GM23338 (cell line): ENCODE measurements around the gene TMEM132D. TPM values are rescaled to one million over a fixed set of nuclear protein-coding genes. Genes with fewer than 3 reads are reported as not detected.

ENCODE experiments used
- ATAC-seq: fragments of 200-7000 bp; cut with Tn5 transposase; 3 replicates; pipeline ENCODE4 v1.9.1; 2020
- DNase-seq: peaks from one replicate; pipeline ENCODE4 v3.0.0-alpha.2; 2015; ENCODE audit warnings: low spot score
- H2AFZ ChIP-seq: fragments of 200-600 bp; sonication (generic); 2 replicates; pipeline ENCODE4 v1.8.0; 2016; ENCODE audit warnings: antibody characterized with exemption, mild to moderate bottlenecking, moderate library complexity
- H3F3A ChIP-seq: fragments of 200-600 bp; sonication (generic); replicated peaks from 2 replicates; pipeline ENCODE4 v1.8.0; 2017; ENCODE audit warnings: antibody characterized with exemption, mixed run types, low read depth
- H3K27ac ChIP-seq: fragments of 200-600 bp; sonication (generic); 2 replicates; pipeline ENCODE4 v1.6.1; 2016; ENCODE audit warnings: low read depth
- H3K27me3 ChIP-seq: fragments of 200-600 bp; sonication (generic); 2 replicates; pipeline ENCODE4 v1.8.0; 2016; ENCODE audit warnings: mild to moderate bottlenecking, mixed run types, moderate library complexity; ENCODE audit not compliant: insufficient read depth
- H3K36me3 ChIP-seq: fragments of 200-600 bp; sonication (generic); 2 replicates; pipeline ENCODE4 v1.8.0; 2016; ENCODE audit warnings: mild to moderate bottlenecking; ENCODE audit not compliant: insufficient read depth
- H3K4me1 ChIP-seq: fragments of 200-600 bp; sonication (generic); 2 replicates; pipeline ENCODE4 v1.8.0; 2016; ENCODE audit warnings: mild to moderate bottlenecking, moderate library complexity; ENCODE audit not compliant: insufficient read depth
- H3K4me2 ChIP-seq: fragments of 200-600 bp; sonication (generic); 2 replicates; pipeline ENCODE4 v1.7.1; 2017; ENCODE audit warnings: mixed run types
- H3K4me3 ChIP-seq: fragments of 200-600 bp; sonication (generic); 2 replicates; pipeline ENCODE4 v1.6.1; 2016; ENCODE audit warnings: mixed run types
- H3K79me2 ChIP-seq: fragments of 200-600 bp; sonication (generic); replicated peaks from 2 replicates; pipeline ENCODE4 v1.8.0; 2017; ENCODE audit warnings: mild to moderate bottlenecking; ENCODE audit not compliant: insufficient read depth
- H3K9me2 ChIP-seq: fragments of 200-600 bp; sonication (generic); 2 replicates; pipeline ENCODE4 v1.8.0; 2017; ENCODE audit not compliant: insufficient read depth
- H4K20me1 ChIP-seq: fragments of 200-600 bp; sonication (generic); replicated peaks from 2 replicates; pipeline ENCODE4 v1.8.0; 2017; ENCODE audit warnings: mild to moderate bottlenecking; ENCODE audit not compliant: insufficient read depth
- H3K27ac Mint-ChIP-seq: 2 replicates; pipeline ENCODE4 v1.8.0; 2020; ENCODE audit warnings: inconsistent platforms, mild to moderate bottlenecking, moderate library complexity, mixed read lengths
- H3K27me3 Mint-ChIP-seq: 3 replicates; pipeline ENCODE4 v1.8.0; 2022; ENCODE audit warnings: low read depth, mild to moderate bottlenecking, moderate library complexity, mixed read lengths, inconsistent platforms; ENCODE audit not compliant: insufficient read depth, poor library complexity
- H3K36me3 Mint-ChIP-seq: 3 replicates; pipeline ENCODE4 v1.8.0; 2021; ENCODE audit warnings: low read depth, mild to moderate bottlenecking, inconsistent platforms, moderate library complexity, mixed read lengths
- H3K4me1 Mint-ChIP-seq: 3 replicates; pipeline ENCODE4 v1.8.0; 2020; ENCODE audit warnings: mild to moderate bottlenecking, inconsistent platforms, mixed read lengths
- H3K4me3 Mint-ChIP-seq: 3 replicates; pipeline ENCODE4 v1.8.0; 2021; ENCODE audit warnings: moderate library complexity, mild to moderate bottlenecking, inconsistent platforms, mixed read lengths
- H3K9me3 Mint-ChIP-seq: 3 replicates; pipeline ENCODE4 v1.8.0; 2020; ENCODE audit warnings: moderate library complexity, mild to moderate bottlenecking, inconsistent platforms, mixed read lengths
- EZH2 ChIP-seq: fragments of 200-600 bp; sonication (generic); IDR thresholded peaks from one replicate; pipeline ENCODE4 v1.8.0; 2017; ENCODE audit warnings: antibody characterized with exemption, mild to moderate bottlenecking, low read depth; ENCODE audit not compliant: unreplicated experiment
- POLR2AphosphoS5 ChIP-seq: IDR thresholded peaks from 2 replicates; pipeline ENCODE4 v1.6.1; 2016; ENCODE audit warnings: antibody characterized with exemption, low read depth
- STAT1 ChIP-seq: IDR thresholded peaks from one replicate; pipeline ENCODE4 v1.6.1; 2016; ENCODE audit warnings: antibody characterized with exemption; ENCODE audit not compliant: unreplicated experiment
- ZNF331 ChIP-seq: fragments of 250-450 bp; sonication (Bioruptor Pico); IDR thresholded peaks from 2 replicates; pipeline ENCODE4 v1.5.0; 2020; ENCODE audit warnings: low read depth, mild to moderate bottlenecking, moderate library complexity
- polyA plus RNA-seq: library from polyadenylated mRNA; unstranded; fragments of >200 nt; fragmentation: Nextera tagmentation; extraction: Ambion mirVana; gene quantifications from 2 replicates; pipeline ENCODE4 v1.2.1, GENCODE V29; 2016
- total RNA-seq: library from RNA; depleted of rRNA; stranded (reverse); fragments of >200 nt; shearing (Covaris generic); gene quantifications from 2 replicates; pipeline ENCODE4 v1.2.3, GENCODE V29; 2014
- TF ChIP-seq, protein P1 (sequence below): IDR thresholded peaks from one replicate; pipeline ENCODE4 v1.6.1; 2018; ENCODE audit warnings: antibody characterized with exemption; ENCODE audit not compliant: unreplicated experiment
- TF ChIP-seq, protein P2 (sequence below), 2 experiments: fragments of 200-600 bp in 1 of 2; sonication (generic) in 1 of 2; conservative IDR thresholded peaks; 2 replicates each; pipeline versions ENCODE4 v1.5.1 to v1.6.1; 2016 to 2017; ENCODE audit warnings: antibody characterized with exemption in 2 of 2, low read depth in 2 of 2, mild to moderate bottlenecking in 2 of 2, moderate library complexity in 1 of 2
- TF ChIP-seq, protein P3 (sequence below): IDR thresholded peaks from 2 replicates; pipeline ENCODE4 v1.6.1; 2016; ENCODE audit warnings: antibody characterized with exemption
- TF ChIP-seq, protein P4 (sequence below): fragments of 250-450 bp; sonication (Bioruptor Pico); IDR thresholded peaks from 2 replicates; pipeline ENCODE4 v1.5.0; 2020; ENCODE audit warnings: mild to moderate bottlenecking, moderate library complexity

The TMEM132D gene
- total and polyA plus RNA-seq, 2 experiments from 2014 or later: 0.44 to 5.3 TPM

DNA sequence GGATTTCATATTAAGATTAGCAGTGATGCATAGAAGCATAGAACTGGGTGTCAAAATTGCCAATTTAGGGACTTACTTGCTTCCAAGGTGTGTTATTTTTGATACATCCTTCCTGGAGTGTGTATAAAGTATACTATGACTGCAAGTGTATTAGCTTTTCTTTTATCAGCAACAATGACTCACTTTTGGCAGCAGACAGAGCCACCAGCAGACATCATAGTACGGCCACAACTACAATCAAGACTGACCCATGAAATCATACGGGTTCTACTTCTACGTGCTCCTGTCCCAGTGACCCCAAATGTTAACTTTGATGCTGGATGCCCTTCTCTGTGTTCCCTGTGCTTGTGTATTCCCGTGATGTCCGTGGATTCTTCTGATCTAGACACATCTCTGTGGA lies 443.9 kb downstream of the TMEM132D start (continued):
- no peak for TF ChIP-seq POLR2AphosphoS5
- TF ChIP-seq, protein P1, sequence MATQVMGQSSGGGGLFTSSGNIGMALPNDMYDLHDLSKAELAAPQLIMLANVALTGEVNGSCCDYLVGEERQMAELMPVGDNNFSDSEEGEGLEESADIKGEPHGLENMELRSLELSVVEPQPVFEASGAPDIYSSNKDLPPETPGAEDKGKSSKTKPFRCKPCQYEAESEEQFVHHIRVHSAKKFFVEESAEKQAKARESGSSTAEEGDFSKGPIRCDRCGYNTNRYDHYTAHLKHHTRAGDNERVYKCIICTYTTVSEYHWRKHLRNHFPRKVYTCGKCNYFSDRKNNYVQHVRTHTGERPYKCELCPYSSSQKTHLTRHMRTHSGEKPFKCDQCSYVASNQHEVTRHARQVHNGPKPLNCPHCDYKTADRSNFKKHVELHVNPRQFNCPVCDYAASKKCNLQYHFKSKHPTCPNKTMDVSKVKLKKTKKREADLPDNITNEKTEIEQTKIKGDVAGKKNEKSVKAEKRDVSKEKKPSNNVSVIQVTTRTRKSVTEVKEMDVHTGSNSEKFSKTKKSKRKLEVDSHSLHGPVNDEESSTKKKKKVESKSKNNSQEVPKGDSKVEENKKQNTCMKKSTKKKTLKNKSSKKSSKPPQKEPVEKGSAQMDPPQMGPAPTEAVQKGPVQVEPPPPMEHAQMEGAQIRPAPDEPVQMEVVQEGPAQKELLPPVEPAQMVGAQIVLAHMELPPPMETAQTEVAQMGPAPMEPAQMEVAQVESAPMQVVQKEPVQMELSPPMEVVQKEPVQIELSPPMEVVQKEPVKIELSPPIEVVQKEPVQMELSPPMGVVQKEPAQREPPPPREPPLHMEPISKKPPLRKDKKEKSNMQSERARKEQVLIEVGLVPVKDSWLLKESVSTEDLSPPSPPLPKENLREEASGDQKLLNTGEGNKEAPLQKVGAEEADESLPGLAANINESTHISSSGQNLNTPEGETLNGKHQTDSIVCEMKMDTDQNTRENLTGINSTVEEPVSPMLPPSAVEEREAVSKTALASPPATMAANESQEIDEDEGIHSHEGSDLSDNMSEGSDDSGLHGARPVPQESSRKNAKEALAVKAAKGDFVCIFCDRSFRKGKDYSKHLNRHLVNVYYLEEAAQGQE: no peak
- TF ChIP-seq, protein P2, sequence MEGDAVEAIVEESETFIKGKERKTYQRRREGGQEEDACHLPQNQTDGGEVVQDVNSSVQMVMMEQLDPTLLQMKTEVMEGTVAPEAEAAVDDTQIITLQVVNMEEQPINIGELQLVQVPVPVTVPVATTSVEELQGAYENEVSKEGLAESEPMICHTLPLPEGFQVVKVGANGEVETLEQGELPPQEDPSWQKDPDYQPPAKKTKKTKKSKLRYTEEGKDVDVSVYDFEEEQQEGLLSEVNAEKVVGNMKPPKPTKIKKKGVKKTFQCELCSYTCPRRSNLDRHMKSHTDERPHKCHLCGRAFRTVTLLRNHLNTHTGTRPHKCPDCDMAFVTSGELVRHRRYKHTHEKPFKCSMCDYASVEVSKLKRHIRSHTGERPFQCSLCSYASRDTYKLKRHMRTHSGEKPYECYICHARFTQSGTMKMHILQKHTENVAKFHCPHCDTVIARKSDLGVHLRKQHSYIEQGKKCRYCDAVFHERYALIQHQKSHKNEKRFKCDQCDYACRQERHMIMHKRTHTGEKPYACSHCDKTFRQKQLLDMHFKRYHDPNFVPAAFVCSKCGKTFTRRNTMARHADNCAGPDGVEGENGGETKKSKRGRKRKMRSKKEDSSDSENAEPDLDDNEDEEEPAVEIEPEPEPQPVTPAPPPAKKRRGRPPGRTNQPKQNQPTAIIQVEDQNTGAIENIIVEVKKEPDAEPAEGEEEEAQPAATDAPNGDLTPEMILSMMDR (conservative IDR thresholded peaks at IDR 0.05; ENCODE audit: low read depth in 2 of 2): no peak

DNA sequence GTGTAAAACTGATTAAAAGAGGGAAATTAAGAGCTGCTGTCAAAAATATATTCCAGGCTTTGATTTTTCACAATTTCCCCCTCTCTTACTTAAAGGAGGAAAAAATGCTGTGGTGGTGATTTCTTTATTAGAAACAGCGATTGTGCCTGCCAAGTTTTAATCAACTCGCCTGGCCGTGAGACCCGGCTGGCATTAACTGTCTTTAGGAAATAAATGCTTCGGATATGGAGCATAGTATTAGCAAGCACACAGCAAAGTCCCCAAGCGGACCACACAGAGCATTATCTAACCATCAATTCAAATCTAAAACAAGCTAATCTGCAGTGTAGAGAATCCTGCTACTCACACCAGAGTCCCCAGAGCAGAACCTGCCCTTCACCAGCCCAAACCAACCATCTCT lies 457.1 kb downstream of the TMEM132D start:
- H3K36me3 ChIP-seq: no peaks in the 10 kb centered on the region; the same call in 1 of the 2 replicates
- no peaks in the 10 kb centered on the region for H3K4me1 Mint-ChIP-seq
- no peaks in the 10 kb centered on the region for H3K9me2 ChIP-seq
- DNase-seq (no peak), ATAC-seq (no peak)
- H3K27ac ChIP-seq: no peak overlapping the region
- peaks cover 46% of the 10 kb centered on the region for H3K36me3 Mint-ChIP-seq
- no peaks in the 10 kb centered on the region for H3K79me2 ChIP-seq
- peaks cover 98% of the 10 kb centered on the region for H3K9me3 Mint-ChIP-seq
- no peaks in the 10 kb centered on the region for H3K27me3 ChIP-seq
- H4K20me1 ChIP-seq: no peaks in the 10 kb centered on the region
- no peak overlapping the region for H3K4me3 Mint-ChIP-seq
- H3K27ac Mint-ChIP-seq: no peak overlapping the region
- H3K27me3 Mint-ChIP-seq: no peaks in the 10 kb centered on the region
- no peaks in the 10 kb centered on the region for H3F3A ChIP-seq
- no peak overlapping the region for H2AFZ ChIP-seq
- H3K4me3 ChIP-seq: no peak overlapping the region
- no peaks in the 10 kb centered on the region for H3K4me1 ChIP-seq
- no peak overlapping the region for H3K4me2 ChIP-seq
- TF ChIP-seq ZNF331 (CRISPR knock-in tag) (no peak), POLR2AphosphoS5 (no peak), STAT1 (no peak), EZH2 (no peak)
- TF ChIP-seq, protein P1: no peak
- TF ChIP-seq, protein P3, sequence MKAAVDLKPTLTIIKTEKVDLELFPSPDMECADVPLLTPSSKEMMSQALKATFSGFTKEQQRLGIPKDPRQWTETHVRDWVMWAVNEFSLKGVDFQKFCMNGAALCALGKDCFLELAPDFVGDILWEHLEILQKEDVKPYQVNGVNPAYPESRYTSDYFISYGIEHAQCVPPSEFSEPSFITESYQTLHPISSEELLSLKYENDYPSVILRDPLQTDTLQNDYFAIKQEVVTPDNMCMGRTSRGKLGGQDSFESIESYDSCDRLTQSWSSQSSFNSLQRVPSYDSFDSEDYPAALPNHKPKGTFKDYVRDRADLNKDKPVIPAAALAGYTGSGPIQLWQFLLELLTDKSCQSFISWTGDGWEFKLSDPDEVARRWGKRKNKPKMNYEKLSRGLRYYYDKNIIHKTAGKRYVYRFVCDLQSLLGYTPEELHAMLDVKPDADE: no peak
- TF ChIP-seq, protein P4, sequence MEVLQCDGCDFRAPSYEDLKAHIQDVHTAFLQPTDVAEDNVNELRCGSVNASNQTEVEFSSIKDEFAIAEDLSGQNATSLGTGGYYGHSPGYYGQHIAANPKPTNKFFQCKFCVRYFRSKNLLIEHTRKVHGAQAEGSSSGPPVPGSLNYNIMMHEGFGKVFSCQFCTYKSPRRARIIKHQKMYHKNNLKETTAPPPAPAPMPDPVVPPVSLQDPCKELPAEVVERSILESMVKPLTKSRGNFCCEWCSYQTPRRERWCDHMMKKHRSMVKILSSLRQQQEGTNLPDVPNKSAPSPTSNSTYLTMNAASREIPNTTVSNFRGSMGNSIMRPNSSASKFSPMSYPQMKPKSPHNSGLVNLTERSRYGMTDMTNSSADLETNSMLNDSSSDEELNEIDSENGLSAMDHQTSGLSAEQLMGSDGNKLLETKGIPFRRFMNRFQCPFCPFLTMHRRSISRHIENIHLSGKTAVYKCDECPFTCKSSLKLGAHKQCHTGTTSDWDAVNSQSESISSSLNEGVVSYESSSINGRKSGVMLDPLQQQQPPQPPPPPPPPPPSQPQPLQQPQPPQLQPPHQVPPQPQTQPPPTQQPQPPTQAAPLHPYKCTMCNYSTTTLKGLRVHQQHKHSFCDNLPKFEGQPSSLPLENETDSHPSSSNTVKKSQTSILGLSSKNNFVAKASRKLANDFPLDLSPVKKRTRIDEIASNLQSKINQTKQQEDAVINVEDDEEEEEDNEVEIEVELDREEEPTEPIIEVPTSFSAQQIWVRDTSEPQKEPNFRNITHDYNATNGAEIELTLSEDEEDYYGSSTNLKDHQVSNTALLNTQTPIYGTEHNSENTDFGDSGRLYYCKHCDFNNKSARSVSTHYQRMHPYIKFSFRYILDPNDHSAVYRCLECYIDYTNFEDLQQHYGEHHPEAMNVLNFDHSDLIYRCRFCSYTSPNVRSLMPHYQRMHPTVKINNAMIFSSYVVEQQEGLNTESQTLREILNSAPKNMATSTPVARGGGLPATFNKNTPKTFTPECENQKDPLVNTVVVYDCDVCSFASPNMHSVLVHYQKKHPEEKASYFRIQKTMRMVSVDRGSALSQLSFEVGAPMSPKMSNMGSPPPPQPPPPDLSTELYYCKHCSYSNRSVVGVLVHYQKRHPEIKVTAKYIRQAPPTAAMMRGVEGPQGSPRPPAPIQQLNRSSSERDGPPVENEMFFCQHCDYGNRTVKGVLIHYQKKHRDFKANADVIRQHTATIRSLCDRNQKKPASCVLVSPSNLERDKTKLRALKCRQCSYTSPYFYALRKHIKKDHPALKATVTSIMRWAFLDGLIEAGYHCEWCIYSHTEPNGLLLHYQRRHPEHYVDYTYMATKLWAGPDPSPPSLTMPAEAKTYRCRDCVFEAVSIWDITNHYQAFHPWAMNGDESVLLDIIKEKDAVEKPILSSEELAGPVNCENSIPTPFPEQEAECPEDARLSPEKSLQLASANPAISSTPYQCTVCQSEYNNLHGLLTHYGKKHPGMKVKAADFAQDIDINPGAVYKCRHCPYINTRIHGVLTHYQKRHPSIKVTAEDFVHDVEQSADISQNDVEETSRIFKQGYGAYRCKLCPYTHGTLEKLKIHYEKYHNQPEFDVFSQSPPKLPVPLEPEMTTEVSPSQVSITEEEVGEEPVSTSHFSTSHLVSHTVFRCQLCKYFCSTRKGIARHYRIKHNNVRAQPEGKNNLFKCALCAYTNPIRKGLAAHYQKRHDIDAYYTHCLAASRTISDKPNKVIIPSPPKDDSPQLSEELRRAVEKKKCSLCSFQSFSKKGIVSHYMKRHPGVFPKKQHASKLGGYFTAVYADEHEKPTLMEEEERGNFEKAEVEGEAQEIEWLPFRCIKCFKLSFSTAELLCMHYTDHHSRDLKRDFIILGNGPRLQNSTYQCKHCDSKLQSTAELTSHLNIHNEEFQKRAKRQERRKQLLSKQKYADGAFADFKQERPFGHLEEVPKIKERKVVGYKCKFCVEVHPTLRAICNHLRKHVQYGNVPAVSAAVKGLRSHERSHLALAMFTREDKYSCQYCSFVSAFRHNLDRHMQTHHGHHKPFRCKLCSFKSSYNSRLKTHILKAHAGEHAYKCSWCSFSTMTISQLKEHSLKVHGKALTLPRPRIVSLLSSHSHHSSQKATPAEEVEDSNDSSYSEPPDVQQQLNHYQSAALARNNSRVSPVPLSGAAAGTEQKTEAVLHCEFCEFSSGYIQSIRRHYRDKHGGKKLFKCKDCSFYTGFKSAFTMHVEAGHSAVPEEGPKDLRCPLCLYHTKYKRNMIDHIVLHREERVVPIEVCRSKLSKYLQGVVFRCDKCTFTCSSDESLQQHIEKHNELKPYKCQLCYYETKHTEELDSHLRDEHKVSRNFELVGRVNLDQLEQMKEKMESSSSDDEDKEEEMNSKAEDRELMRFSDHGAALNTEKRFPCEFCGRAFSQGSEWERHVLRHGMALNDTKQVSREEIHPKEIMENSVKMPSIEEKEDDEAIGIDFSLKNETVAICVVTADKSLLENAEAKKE: no peak
